HG02763 (cell line): ENCODE measurements around the gene ADAMTS16.

ENCODE experiments used
- ATAC-seq: cut with Tn5 transposase; IDR thresholded peaks from one replicate; pipeline ENCODE4 v1.9.1; 2021; ENCODE audit warnings: mild to moderate bottlenecking, moderate library complexity; ENCODE audit not compliant: unreplicated experiment

The ADAMTS16 gene

DNA sequence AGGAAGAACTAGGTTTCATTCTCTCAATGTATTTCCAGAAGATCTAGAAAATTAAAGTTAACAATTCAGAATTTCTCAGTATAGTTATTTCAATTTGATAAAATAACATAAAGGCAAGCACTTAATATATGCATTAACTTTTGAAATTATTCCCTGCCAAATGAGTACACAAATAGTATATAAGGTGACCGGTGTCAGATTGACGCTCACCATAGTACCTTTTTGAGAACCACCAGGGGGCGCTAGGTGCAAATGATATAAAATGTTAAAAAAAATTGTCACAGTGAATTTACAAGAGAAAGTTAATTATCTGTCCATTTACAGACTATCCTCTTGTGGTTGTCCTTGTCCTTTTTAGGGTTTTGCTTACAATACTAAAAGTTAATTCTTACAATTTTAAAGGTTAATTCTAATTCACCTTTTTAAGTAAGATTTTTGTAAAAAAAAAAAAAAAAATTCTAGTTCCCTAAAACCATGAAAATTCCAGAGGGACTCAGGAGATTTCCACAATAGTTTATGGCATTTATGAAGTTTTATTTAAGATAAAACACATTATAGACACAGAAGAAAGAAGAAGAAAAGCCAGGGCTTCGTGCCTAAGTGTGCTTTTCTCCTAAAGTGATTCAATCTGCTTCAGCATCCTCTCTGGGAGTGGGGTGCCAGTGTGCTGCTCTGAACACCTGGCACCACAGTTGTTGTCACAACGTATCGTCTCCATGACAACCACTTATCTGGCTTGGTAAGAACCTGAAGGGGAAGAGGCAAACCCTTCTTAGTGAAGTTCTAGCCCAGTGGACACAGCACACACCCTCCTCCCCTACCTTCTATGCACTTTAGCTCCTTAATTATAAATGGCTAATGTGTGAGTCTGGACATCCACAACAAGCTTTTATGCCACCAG is 1.7 kb downstream of the ADAMTS16 start:
- no peak for ATAC-seq

DNA sequence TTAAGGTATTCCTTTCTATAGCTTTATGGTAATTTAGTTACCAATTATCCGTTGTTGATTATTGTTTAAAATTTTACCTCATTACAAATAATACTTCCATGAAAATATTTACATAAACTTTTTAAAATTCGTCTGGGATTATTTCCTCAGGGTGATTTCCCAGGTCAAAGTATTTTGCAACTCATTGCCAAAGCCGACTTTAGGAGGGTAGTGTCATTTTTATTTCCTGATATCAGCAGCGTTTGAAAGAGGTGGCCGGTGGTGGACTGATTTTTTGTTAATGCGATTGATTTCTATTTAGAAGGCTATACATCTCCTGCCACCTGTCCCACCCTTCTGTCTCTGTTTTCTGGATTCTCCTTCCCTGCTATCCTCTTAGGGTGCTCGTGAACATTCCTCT is 4.3 kb downstream of the ADAMTS16 start:
- no peak for ATAC-seq

DNA sequence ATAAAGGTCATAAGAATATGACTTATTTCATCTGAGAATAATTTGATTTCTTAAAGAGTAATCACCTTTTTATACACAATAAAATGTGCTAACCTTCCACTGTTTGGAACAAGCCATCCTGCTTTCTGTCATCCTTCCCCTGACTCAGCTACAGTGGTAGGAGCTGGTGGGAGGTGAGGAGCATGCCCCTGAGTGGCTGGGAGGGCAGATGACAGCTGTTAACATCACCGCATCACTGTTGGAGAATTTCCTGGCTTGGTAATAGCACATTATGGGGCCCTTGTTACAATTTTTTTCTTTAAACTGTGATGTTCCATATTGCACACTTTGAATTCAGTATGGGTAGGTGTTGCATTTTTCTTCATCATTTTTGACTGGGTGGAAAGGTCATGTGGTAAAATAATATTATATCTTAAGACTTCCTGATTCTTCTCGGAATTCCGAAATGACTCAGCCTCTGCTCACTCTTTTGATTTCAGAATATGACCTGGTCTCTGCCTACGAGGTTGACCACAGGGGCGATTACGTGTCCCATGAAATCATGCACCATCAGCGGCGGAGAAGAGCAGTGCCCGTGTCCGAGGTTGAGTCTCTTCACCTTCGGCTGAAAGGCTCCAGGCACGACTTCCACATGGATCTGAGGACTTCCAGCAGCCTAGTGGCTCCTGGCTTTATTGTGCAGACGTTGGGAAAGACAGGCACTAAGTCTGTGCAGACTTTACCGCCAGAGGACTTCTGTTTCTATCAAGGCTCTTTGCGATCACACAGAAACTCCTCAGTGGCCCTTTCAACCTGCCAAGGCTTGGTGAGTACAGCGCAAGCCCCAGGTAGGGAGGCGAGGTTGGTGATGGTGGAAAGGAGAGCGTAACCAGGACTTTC is 5.8 kb downstream of the ADAMTS16 start:
- ATAC-seq = no peak

DNA sequence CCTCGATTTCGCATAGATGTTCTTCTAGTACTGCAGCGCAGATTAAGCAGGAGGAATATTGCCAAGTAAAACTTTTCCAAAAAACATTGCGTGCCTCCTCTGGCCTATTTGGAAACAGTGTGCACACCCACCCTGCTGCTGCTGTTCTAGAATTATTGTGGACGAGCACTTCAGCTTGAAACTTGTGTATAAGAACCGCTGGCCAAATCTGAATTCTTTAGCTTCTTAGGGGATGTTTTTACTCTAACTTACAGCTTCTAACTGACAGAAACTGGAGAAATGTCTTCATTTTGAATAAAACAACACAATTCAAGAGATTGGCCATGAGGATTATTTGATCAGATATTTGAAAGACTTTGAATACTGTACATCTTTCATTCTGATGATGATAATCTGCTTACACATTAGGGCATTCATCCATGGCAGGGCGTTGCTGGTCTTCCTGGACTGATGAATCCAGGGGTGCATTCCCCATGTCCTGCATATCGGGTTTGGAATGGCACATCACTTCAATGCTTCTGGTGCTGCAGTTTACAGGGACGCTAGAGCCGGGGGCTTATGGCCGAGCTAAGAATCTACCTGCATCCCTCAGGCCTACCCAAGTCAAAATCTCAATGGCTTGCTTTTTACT is 6.5 kb downstream of the ADAMTS16 start:
- no peak for ATAC-seq

DNA sequence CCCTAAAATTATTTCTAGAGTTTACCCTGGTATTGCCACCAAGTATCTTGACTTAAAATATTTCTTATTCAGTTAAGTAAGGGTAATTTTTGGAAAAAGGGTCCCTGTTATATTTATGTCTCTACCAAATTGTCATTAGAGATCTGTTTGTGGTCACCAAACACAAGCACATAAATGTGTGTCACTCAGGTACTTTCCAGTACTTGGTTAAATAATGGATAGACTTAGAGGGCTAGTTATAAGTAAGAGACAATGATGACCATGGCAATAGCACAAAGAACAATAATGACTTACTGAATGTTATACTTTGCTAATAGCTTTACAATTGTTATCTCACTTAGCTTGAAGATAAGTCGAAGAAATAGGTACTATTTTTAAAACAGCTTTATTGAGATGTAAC is 9.0 kb downstream of the ADAMTS16 start:
- ATAC-seq = no peak

DNA sequence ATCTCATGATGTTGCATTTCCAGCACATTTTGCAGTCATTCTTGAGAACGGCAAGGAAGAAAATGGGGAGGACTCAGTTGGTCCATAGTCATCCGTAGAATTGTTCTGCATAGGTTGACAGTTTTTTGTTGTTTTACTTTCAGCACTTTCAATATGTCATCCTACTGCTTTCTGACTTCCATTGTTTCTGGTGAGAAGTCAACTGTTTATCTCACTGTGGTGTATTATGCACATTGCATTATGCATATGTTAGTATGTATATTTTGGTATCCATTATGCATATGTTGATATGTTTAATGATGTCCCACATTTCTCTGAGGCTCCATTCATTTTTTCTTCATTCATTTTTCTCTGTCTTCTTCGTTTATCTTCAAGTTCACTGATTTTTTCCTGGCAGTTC is 10.5 kb downstream of the ADAMTS16 start:
- ATAC-seq = no peak

DNA sequence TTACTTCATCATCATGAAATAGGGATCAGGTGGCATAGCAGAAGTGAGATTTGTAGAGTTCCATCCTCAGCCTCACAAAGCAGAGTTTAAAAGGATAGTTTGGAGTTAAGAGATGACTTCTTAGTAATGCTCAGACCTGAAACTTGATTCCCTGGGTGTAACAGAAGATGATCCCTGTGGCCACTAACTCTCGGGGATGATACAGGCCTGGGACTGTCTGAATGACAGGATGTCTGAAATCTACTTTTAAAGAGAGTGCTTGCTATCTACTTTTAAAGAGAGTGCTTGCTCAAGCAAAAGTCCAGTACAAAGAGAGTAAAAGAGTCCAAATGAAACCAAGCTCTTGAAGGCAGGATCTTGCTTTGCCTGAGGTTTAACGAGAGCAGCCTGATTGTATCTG is 14.6 kb downstream of the ADAMTS16 start:
- no peak for ATAC-seq

DNA sequence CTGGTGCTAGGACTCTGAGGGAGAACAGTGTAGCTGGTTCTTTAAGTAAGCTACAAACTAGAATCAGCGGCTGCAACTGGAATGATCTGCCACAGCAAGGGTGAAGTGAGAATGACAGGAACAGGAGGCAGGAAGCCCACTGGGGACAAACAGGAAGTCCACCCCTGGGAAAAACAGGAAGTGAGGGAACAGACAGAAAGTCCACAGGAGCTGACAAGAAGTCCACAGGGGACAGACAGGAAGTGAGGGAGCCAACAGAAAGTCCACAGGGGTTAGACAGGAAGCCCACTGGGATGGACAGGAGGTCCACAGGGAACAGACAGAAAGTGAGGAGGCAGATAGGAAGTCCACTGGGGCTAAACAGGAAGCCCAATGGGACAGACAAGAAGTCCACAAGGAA is 15.5 kb downstream of the ADAMTS16 start:
- no peak for ATAC-seq

DNA sequence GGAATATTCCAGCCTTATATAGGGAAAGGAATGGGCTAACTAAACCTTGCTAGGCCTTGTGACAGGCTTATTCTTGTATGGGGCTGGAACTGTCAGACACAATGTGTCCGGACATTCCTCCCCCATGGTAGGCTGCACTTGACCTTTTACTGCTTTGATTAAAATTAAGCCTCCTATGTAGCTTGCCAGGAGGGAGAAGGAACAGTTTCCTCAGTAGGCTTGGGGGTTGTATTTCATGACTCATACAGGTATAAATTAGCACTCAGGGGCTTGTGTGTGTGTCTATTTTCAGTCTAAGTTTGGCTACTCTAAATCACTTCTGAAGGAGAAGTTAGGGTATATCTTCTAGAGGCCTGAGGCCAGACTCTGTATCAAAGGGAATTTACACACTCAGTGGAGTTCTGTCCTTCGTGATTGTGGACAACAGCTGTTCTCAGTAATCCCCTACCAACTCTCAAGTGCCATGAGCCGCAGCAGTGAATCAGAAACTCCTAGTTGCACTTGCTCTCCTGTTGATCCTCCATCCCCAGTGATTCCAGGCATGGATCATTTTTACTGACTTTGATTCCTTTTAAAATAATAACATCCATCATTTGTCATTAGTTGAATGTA is 16.4 kb downstream of the ADAMTS16 start:
- ATAC-seq = no peak

DNA sequence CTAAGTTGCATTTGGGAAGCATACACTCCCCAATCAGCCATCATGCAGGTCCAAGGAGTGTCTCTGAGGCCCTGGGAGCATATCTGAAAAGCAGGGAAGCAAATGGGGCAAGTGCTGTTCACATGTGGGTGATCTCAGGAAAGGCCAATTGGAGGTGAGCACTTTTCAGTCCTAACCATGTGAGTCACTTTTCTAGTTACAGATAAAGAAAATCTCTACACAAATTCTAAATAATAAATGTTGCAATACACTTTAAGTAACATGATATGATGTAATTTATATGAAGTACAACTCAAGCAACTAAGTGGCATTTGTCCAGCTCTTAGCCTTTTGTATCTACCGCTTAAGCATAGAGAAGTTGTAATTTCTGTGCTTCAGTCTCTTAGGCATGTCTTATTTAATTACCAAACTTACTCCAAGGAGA is 18.4 kb downstream of the ADAMTS16 start:
- ATAC-seq = no peak

DNA sequence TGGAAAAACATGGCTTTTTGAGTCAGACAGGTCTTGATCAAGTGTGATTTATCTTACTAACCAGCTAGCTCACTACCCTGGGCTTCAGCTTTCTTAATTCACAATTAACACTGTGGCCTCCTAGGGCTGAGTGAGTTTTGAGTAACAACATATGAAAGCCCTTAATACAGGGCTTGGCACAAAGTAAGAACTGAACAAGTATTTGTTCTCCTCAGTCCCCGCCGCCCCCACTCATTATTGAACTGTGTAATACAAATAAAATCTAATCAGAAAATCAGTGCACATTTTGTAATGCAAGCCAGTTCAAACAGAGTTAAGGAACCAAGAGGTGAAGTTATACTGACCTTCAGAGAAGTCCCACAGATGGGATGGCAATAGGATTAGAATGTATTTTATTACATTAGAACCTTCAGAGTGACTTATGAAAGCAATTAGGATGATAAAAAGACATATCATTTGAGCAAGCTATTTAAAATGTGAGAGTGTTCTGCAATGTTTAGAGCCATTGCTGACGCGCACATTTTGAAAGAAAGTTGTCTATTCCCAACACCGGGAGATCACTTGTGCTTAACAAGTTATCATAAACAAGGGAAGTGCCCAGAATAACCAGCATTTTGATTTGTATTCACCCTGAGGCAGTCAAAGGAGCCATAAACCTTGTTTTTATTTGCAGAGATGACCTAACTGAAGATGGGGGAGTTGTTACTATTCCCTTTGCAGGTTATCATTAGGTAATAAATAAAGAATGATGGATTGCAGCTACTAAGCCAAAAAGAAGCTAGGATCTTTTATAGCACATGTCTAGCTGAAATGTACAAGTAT is 19.4 kb downstream of the ADAMTS16 start:
- ATAC-seq = no peak

DNA sequence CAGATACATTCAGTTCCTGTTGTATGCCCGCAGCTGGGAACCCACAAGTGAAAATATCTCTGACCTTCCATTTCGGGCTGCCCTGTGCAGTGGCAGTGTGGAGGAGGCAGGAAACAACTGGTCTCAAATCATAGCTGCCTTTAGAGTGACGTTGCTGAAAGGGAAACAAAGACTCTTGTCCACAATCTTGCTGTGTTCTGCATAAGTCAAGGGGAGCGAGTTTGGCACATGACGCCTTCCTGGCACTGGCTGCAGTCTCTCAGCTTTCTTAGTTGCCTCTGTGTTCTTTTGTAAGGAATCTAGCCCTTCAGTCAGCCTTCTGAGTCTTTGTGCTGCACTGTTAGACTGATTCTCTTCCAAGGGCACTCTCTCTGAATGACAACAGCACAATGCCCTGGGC is 24.0 kb downstream of the ADAMTS16 start:
- ATAC-seq = no peak

DNA sequence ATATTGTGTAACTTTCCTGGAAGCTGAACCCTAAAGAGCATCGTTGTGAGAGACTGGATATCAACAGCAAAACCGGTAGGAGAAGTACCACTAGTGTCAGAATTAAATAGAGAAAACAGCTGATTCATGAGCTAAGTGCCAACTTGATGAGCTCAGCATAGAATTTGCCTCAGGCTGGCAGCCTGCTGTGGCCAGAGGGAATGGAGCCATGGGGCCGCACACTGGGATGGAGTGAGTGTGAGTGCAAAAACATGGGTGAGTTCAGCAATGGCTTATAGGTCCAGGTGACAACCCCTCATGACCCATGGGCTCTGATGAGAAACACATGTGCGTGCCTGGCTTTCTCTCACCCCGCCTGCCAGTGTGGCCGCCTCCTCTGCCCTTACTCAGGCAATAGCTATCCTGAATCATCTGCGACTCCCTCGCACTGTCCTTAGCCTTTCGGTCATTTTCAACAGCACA is 25.4 kb downstream of the ADAMTS16 start:
- ATAC-seq = no peak

DNA sequence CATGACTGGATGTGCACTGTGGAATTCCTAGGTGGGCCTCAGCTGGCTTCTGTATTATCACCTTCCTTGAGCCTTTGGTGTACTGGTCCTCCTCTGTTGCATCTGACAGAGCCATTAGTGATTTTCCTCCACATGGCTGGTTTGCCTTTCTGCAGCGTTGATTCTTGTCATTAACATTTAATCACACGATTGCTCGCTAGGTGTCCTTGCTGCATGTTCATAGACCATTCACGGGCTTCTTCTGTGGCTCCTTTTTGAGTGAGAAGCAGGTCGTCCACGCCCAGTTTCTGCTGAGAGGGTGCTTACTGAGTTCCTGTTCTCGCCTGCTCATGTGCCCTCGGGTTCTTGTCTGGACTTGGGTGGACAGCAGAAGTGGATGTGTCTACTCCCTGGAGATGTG is 29.3 kb downstream of the ADAMTS16 start:
- ATAC-seq = no peak

DNA sequence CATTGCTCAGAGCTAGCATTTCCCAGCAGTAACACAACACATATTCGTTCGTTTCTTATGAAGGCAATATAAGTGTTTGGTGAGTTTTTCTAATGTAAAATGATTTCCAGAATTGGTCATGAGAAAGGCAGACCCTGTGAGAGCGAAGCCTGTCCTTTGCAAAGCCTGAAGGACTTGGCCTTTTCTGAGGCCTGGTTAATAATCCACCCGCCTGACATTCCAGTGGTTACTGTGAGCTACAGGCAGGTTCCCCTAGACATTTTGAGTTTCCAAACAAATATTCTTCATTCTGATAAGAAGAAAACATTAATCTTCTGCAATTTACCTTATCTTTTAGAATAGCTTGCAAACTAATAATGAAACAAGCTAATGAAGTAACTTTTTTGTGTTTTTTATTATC is 38.0 kb downstream of the ADAMTS16 start:
- ATAC-seq = no peak

DNA sequence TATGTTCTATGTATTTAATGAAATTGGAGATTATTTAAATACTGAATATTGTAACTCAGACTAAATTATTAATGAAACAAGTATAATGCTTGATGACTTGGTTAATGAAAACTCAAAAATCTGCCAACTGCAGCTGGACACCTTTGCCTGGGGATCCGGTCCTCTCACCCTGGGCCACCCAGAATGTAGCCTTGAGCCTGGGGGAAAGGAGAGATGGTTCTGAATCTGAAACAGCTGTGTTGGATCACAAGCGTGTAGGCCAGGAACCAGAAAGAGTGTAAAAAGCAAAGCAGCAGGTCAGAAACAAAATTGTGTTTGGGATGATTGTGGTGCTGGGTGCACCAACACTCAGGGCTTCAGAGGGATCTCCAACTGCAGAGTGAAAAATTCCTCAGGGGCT is 38.5 kb downstream of the ADAMTS16 start:
- ATAC-seq = no peak

DNA sequence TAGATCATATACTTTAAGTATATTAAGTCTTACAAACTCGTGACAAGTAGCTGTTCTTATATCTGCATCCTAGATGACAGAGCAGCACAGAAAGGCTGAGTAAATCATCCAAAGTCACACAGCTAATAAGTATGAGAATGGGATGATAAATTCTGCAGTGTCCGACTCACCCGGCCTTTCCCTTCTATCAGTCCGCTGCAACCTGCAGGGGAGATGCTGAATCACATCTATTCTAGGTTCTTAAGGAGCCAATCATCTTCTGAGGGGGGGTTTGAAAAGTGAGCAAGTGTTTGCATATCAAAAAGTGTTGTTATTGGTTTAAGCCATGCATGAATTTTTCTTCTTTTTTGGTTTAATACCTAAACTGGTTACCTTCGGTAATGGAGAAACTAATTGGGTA is 38.9 kb downstream of the ADAMTS16 start:
- ATAC-seq = no peak

DNA sequence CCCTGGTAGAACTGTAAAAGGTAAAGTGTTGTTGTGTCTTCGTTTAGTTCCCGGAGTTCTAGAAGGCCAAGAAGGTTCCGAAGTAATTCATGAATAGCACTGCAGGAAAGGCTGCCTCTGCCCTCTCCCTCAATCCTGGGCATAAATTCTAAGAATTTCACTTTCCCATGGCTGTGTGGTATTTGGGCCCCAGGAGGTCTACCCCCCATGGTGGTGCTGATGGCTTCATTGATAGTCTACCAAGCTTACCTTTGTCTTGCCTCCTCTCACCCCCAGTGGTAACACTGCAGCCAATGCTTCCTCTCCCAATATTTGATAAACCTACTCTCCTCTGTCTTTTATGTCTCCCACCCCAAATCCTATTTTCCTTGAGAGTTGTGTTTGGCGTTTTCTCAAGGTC is 39.5 kb downstream of the ADAMTS16 start:
- no peak for ATAC-seq

DNA sequence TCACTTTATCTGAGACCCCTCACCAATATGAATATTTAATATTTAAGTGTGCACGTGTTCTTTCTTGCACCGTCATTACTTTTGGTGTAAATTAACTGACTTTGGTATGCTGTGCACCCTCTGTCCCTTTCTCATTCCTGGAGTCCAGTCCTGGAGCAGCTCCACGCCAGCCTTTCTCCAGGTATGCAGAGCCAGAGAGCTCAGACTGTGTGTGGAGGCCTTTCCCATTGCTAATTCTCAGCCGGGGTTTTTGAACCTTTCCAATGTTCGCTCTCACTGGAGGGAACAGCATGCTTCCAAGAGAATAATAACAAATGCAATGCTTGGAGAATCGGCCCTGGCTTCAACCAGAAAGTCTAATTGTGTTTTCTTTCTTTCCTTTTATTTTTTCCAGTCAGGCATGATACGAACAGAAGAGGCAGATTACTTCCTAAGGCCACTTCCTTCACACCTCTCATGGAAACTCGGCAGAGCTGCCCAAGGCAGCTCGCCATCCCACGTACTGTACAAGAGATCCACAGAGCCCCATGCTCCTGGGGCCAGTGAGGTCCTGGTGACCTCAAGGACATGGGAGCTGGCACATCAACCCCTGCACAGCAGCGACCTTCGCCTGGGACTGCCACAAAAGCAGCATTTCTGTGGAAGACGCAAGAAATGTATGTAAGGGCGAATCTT is 41.7 kb downstream of the ADAMTS16 start:
- ATAC-seq = no peak
